Thyroid gland (tissue), 4 donors: ENCODE results near the gene SRGAP1. TPM values are rescaled to one million over a fixed set of nuclear protein-coding genes. Genes with fewer than 3 reads are reported as not detected.

ENCODE experiments used
- small RNA-seq: library from RNA; depleted of rRNA; stranded (forward); fragments of <200 nt; gene quantifications from one replicate; pipeline ENCODE3, GENCODE V24; 2016
- total RNA-seq, 4 donors: library from RNA; depleted of rRNA; stranded (reverse); fragments of >200 nt; gene quantifications; one replicate each; pipeline ENCODE4 v1.2.3, GENCODE V29; 2016

SRGAP1 gene
- total RNA-seq, 4 donors from 2014 or later = 14.1 to 26.3 (median 20.9) TPM

Small RNAs within 50 kb of the gene (small RNA-seq; reads per million reads assigned to genes)
- not detected for gene AC020611.1
- not detected for gene RNU6-1009P

Other genes with a start within 250 kb of the SRGAP1 start
- 10 to 100 TPM; 32.2 to 93.0 (median 59.8) TPM for gene DPY19L2, start 176.2 kb upstream of the SRGAP1 start, total RNA-seq
- 10 to 100 TPM; 11.9 to 30.0 (median 16.8) TPM for gene RXYLT1, start 64.8 kb upstream of the SRGAP1 start, total RNA-seq